NB4 (cell line): ENCODE measurements around the gene ZNF408.
A peak's percentile ranks its signal among the peaks of the same experiment; 100 is the strongest.

ENCODE experiments used
- DNase-seq: peaks from one replicate; pipeline ENCODE4 v3.0.0; 2010; ENCODE audit warnings: low read depth
- H3K4me3 ChIP-seq: one replicate; pipeline ENCODE4 v1.5.1; 2011; ENCODE audit warnings: mild to moderate bottlenecking, low read depth, low read length, moderate library complexity
- MYC ChIP-seq: IDR thresholded peaks from 2 replicates; pipeline ENCODE4 v1.6.1; 2011; ENCODE audit warnings: low read depth, low read length
- POLR2A ChIP-seq: IDR thresholded peaks from 2 replicates; pipeline ENCODE4 v1.6.1; 2011; ENCODE audit warnings: mild to moderate bottlenecking; ENCODE audit not compliant: insufficient read length; ENCODE audit errors: extremely low read depth
- TF ChIP-seq, protein P1 (sequence below): IDR thresholded peaks from 2 replicates; pipeline ENCODE4 v1.6.1; 2011; ENCODE audit warnings: low read depth, low read length
- TF ChIP-seq, protein P2 (sequence below): IDR thresholded peaks from one replicate; pipeline ENCODE4 v1.5.1; 2012; ENCODE audit warnings: low read depth, low read length

ZNF408 gene

DNA sequence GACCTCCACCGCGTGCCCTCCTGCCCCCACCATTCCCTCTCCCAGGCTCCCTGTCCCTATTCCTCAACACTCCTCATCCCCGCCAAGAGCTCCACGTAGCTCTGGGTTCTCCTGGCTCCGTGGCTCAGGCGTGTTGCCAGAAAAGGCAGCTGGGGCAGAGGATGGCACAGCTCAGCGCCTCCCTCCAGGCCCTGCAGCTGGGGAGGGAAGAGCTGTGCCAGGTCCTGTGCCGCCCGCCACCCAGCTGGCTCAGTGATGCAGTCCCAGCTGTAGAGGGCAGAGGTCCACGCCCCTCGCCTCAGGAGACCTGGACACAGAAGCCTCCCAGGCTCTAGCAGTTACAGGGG is 4.6 kb upstream of the ZNF408 start:
- TF ChIP-seq, protein P1, sequence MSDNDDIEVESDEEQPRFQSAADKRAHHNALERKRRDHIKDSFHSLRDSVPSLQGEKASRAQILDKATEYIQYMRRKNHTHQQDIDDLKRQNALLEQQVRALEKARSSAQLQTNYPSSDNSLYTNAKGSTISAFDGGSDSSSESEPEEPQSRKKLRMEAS: no peak
- TF ChIP-seq POLR2A (no peak), MYC (no peak)
- TF ChIP-seq, protein P2, sequence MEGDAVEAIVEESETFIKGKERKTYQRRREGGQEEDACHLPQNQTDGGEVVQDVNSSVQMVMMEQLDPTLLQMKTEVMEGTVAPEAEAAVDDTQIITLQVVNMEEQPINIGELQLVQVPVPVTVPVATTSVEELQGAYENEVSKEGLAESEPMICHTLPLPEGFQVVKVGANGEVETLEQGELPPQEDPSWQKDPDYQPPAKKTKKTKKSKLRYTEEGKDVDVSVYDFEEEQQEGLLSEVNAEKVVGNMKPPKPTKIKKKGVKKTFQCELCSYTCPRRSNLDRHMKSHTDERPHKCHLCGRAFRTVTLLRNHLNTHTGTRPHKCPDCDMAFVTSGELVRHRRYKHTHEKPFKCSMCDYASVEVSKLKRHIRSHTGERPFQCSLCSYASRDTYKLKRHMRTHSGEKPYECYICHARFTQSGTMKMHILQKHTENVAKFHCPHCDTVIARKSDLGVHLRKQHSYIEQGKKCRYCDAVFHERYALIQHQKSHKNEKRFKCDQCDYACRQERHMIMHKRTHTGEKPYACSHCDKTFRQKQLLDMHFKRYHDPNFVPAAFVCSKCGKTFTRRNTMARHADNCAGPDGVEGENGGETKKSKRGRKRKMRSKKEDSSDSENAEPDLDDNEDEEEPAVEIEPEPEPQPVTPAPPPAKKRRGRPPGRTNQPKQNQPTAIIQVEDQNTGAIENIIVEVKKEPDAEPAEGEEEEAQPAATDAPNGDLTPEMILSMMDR: no peak
- no peak for DNase-seq
- no peak overlapping the region for H3K4me3 ChIP-seq

DNA sequence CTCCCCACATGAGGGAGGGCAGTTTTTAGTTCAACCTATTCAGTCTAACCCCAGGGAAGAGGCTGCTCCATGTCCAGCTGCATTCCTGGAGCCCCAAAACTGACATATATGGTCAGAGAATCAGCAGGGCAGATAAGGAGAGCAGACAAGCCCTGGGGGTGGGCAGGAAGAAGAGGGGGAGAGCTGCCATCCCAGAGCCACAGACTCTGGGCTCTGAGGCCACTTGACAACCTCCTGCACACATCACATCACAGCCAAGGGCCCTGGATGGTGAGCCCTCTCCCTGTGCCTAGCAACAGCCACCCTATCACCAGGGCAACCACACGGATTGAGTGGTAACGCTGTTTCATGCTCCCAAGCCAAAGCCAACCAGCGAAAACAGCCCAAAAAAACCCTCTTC is 3.5 kb upstream of the ZNF408 start:
- H3K4me3 ChIP-seq: no peak overlapping the region
- no peak for DNase-seq
- no peak for TF ChIP-seq POLR2A
- TF ChIP-seq, protein P2: no peak
- no peak for TF ChIP-seq MYC
- TF ChIP-seq, protein P1: no peak

DNA sequence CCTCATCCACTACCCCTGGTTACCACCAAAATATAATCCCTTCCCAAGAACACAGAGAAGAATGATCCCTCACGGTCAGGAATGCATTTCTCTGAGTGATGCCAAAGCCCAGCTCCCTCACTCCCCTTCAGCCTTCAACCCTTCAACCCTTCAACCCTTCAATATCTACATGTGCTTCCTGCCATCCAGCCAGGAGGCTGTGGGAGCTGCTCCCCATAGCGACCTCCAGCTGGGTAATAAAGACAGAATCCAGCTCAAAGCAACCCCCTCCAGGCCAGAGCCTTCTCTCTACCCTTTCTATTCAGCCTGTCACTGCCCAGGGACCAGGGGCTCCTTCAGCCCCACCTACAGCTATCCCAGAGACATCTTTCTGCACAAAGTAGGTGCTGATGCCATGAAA is 3.1 kb upstream of the ZNF408 start:
- TF ChIP-seq, protein P2: no peak
- no peak for TF ChIP-seq MYC
- TF ChIP-seq, protein P1: no peak
- no peak for TF ChIP-seq POLR2A
- no peak for DNase-seq
- H3K4me3 ChIP-seq: no peak overlapping the region

DNA sequence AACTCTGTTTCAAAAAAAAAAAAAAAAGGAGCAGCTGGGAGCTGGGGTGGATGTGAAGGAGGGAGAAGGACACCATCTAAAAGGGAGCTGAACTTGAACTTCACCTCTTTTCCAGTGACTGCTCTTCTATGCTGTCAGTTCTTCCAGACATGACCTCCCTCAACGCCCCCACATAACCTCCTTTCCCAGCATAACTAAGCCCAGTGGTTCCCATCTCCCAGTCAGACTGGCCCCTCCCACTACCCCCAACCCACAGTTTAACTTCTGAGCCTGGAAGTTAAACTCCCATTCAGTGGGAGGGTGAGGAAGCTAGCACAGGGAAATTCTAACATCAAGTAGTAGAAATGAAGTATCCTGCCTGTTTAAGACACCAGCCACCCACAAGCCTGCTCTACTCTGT is 2.2 kb upstream of the ZNF408 start:
- TF ChIP-seq, protein P2: no peak
- no peak for TF ChIP-seq MYC
- TF ChIP-seq, protein P1: no peak
- no peak for TF ChIP-seq POLR2A
- DNase-seq: peak; percentile 20
- peak overlapping the region; percentile 44 for H3K4me3 ChIP-seq

DNA sequence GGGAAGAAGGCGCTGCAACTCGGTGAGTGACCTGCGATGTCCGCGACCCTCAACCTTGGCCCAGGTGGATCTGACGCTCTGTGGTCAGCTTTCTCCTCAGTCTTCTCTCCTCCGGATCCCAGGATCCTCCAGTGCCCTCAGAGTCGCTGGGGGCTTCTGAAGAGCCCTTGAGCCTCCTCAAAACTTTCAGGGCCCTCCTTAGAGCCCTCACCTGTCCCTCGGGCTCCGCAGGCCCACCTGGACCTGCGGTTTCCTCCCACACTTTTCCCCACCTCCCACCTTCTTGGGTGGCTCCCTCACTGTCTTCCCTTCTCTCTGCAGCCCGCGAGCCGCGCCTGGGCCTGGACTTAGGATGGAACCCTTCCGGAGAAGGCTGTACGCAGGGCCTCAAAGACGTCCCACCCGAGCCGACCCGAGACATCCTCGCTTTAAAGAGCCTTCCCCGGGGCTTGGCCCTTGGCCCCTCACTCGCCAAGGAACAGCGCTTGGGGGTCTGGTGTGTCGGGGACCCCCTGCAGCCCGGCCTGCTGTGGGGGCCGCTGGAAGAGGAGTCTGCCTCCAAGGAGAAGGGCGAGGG is 335 bp downstream of the ZNF408 start:
- TF ChIP-seq POLR2A: peak; percentile 13
- TF ChIP-seq, protein P2: no peak

More for the DNA sequence above, 335 bp downstream of the ZNF408 start:
- H3K4me3 ChIP-seq: peak overlapping the region; percentile 100
- peak; percentile 18 for DNase-seq
